IMR-90 (cell line): ENCODE results near the gene GGA2. TPM values are rescaled to one million over a fixed set of nuclear protein-coding genes. Genes with fewer than 3 reads are reported as not detected.
"Not testable (repeated sequence)": the region's sequence is repeated elsewhere in the genome, so short reads cannot be mapped to it uniquely, and the experiment has no call there.

Experiments
- ATAC-seq: fragments of 200-7000 bp; cut with Tn5 transposase; 2 replicates; pipeline ENCODE4 v1.9.1; 2020; ENCODE audit warnings: low read depth, mild to moderate bottlenecking, moderate library complexity
- BruUV-seq: library from RNA; stranded (reverse); fragments of 400-500 nt; replicated peaks from 2 replicates; lab custom pipeline; 2021; lab: Mats Ljungman, UMichigan
- CTCF ChIA-PET: fragments of 300-600 bp; formaldehyde crosslinking; extraction: SDS; loops from one replicate; lab custom pipeline; 2021; ENCODE audit warnings: antibody characterized with exemption; lab: Yijun Ruan, JAX
- POLR2A ChIA-PET: fragments of 300-600 bp; sonication (Branson Sonifier 250); formaldehyde crosslinking; loops from one replicate; lab custom pipeline; 2022; ENCODE audit warnings: antibody characterized with exemption; ENCODE audit not compliant: unreplicated experiment; lab: Charles Lee
- DNase-seq: peaks from one replicate; pipeline ENCODE4 v3.0.0; 2013
- H2AFZ ChIP-seq: replicated peaks from 2 replicates; pipeline ENCODE3; 2013; ENCODE audit warnings: low read length, mild to moderate bottlenecking; ENCODE audit not compliant: poor library complexity
- H2AK5ac ChIP-seq: 2 replicates; pipeline ENCODE4 v1.6.1; 2013; ENCODE audit warnings: low read depth, low read length, inconsistent platforms
- H2AK9ac ChIP-seq: replicated peaks from 2 replicates; pipeline ENCODE3; 2013; ENCODE audit warnings: mild to moderate bottlenecking, low read depth, low read length, moderate library complexity; ENCODE audit not compliant: poor library complexity
- H2BK120ac ChIP-seq: 2 replicates; pipeline ENCODE4 v1.6.1; 2013; ENCODE audit warnings: low read depth, low read length, inconsistent platforms
- H2BK15ac ChIP-seq: 3 replicates; pipeline ENCODE4 v1.6.1; 2013; ENCODE audit warnings: low read depth, low read length, inconsistent platforms
- H2BK20ac ChIP-seq: 2 replicates; pipeline ENCODE4 v1.6.1; 2013; ENCODE audit warnings: low read depth, mild to moderate bottlenecking, inconsistent platforms, low read length, moderate library complexity
- H2BK5ac ChIP-seq: 2 replicates; pipeline ENCODE4 v1.6.1; 2013; ENCODE audit warnings: mild to moderate bottlenecking, low read depth, low read length, inconsistent platforms; ENCODE audit not compliant: poor library complexity, severe bottlenecking
- H3K14ac ChIP-seq: replicated peaks from 2 replicates; pipeline ENCODE4 v1.6.1; 2013; ENCODE audit warnings: low read depth, low read length, inconsistent platforms
- H3K18ac ChIP-seq: 2 replicates; pipeline ENCODE4 v1.6.1; 2013; ENCODE audit warnings: low read depth, low read length, control low read depth
- H3K23ac ChIP-seq: 2 replicates; pipeline ENCODE4 v1.6.1; 2013; ENCODE audit warnings: low read depth, low read length, inconsistent platforms
- H3K27ac ChIP-seq: 2 replicates; pipeline ENCODE4 v1.5.1; 2013; ENCODE audit warnings: mild to moderate bottlenecking, control low read depth, low read length; ENCODE audit not compliant: insufficient read depth
- H3K27me3 ChIP-seq: 2 replicates; pipeline ENCODE4 v1.6.1; 2013; ENCODE audit warnings: low read length; ENCODE audit not compliant: control insufficient read depth, insufficient read depth
- H3K36me3 ChIP-seq: 2 replicates; pipeline ENCODE4 v1.6.1; 2013; ENCODE audit warnings: low read length, mixed read lengths; ENCODE audit not compliant: control insufficient read depth, insufficient read depth
- H3K4ac ChIP-seq: 2 replicates; pipeline ENCODE4 v1.6.1; 2013; ENCODE audit warnings: low read depth, low read length, inconsistent platforms
- H3K4me1 ChIP-seq: 2 replicates; pipeline ENCODE4 v1.6.1; 2013; ENCODE audit warnings: low read length, mixed read lengths; ENCODE audit not compliant: control insufficient read depth, insufficient read depth
- H3K4me2 ChIP-seq: 2 replicates; pipeline ENCODE4 v1.6.1; 2013; ENCODE audit warnings: low read depth, mild to moderate bottlenecking, control low read depth, low read length, moderate library complexity
- H3K4me3 ChIP-seq: 2 replicates; pipeline ENCODE4 v1.5.1; 2013; ENCODE audit warnings: low read depth, mild to moderate bottlenecking, control low read depth, low read length, moderate library complexity; ENCODE audit not compliant: insufficient read depth
- H3K56ac ChIP-seq: 2 replicates; pipeline ENCODE4 v1.6.1; 2013; ENCODE audit warnings: low read length, inconsistent platforms; ENCODE audit not compliant: insufficient read depth; ENCODE audit errors: extremely low read depth
- H3K79me1 ChIP-seq, 2 experiments: 2 replicates each; pipeline ENCODE4 v1.6.1; 2013; ENCODE audit warnings: low read length in 2 of 2, inconsistent platforms in 1 of 2, low read depth in 1 of 2
- H3K9ac ChIP-seq: 2 replicates; pipeline ENCODE4 v1.6.1; 2013; ENCODE audit warnings: low read depth, low read length, control low read depth
- H3K9me1 ChIP-seq: 2 replicates; pipeline ENCODE4 v1.6.1; 2013; ENCODE audit warnings: low read length, inconsistent platforms; ENCODE audit not compliant: insufficient read depth
- H3K9me3 ChIP-seq: 2 replicates; pipeline ENCODE4 v1.6.1; 2013; ENCODE audit warnings: low read length; ENCODE audit not compliant: control insufficient read depth, insufficient read depth
- H4K20me1 ChIP-seq: 2 replicates; pipeline ENCODE4 v1.6.1; 2013; ENCODE audit warnings: low read length, inconsistent platforms; ENCODE audit not compliant: insufficient read depth
- H4K5ac ChIP-seq: 2 replicates; pipeline ENCODE4 v1.6.1; 2013; ENCODE audit warnings: mild to moderate bottlenecking, low read depth, low read length, control low read depth
- H4K8ac ChIP-seq, 2 experiments: 2 replicates each; pipeline ENCODE4 v1.6.1; 2013; ENCODE audit warnings: low read depth in 2 of 2, low read length in 2 of 2, control low read depth in 1 of 2, inconsistent platforms in 1 of 2
- H4K91ac ChIP-seq: 2 replicates; pipeline ENCODE4 v1.6.1; 2013; ENCODE audit warnings: low read depth, low read length, inconsistent platforms; ENCODE audit not compliant: insufficient read depth
- BHLHE40 ChIP-seq: fragments of 150-350 bp; IDR thresholded peaks from 2 replicates; pipeline ENCODE4 v1.6.1; 2016; ENCODE audit warnings: mild to moderate bottlenecking, low read depth, low read length
- CEBPB ChIP-seq: IDR thresholded peaks from 2 replicates; pipeline ENCODE4 v1.6.1; 2012; ENCODE audit warnings: low read depth, low read length, improper control_type of control experiment
- FOS ChIP-seq: fragments of 150-350 bp; IDR thresholded peaks from 2 replicates; pipeline ENCODE4 v1.6.1; 2016; ENCODE audit warnings: low read depth, low read length
- MAZ ChIP-seq: IDR thresholded peaks from 2 replicates; pipeline ENCODE4 v1.6.1; 2012; ENCODE audit warnings: low read depth, mild to moderate bottlenecking, low read length, improper control_type of control experiment, moderate library complexity, borderline replicate concordance
- MXI1 ChIP-seq: IDR thresholded peaks from 2 replicates; pipeline ENCODE4 v1.6.1; 2012; ENCODE audit warnings: low read depth, mild to moderate bottlenecking, low read length, moderate library complexity, borderline replicate concordance
- NFE2L2 ChIP-seq: fragments of 150-350 bp; IDR thresholded peaks from 2 replicates; pipeline ENCODE4 v1.6.1; 2016; ENCODE audit warnings: low read depth, mild to moderate bottlenecking, low read length
- RCOR1 ChIP-seq: IDR thresholded peaks from 2 replicates; pipeline ENCODE4 v1.6.1; 2012; ENCODE audit warnings: mild to moderate bottlenecking, low read length, improper control_type of control experiment; ENCODE audit not compliant: insufficient replicate concordance
- SMC3 ChIP-seq: fragments of 150-350 bp; IDR thresholded peaks from 2 replicates; pipeline ENCODE4 v1.6.1; 2016; ENCODE audit warnings: low read depth, mild to moderate bottlenecking, antibody characterized with exemption, low read length, moderate library complexity
- USF2 ChIP-seq: fragments of 150-350 bp; IDR thresholded peaks from 2 replicates; pipeline ENCODE4 v1.6.1; 2017; ENCODE audit warnings: mild to moderate bottlenecking, antibody characterized with exemption, low read length, low read depth
- WGBS, 2 experiments: methylation state at CpG; one replicate each; pipeline versions ENCODE4 v1.1.5 to v1.1.7; 2013; ENCODE audit warnings: missing lambda C conversion rate in 2 of 2; ENCODE audit not compliant: insufficient read length in 1 of 2; ENCODE audit errors: extremely low coverage in 2 of 2; 5-methylcytosine and 5-hydroxymethylcytosine counted together
- dilution Hi-C: fragments of 300-500 bp; cut with HindIII; formaldehyde crosslinking; loops from one replicate; pipeline ENCODE4 v1.14.3; 2018; ENCODE audit warnings: low sequenced_read_pairs; ENCODE audit not compliant: unreplicated experiment
- in situ Hi-C: fragments of 300-500 bp; cut with MboI; formaldehyde crosslinking; loops from 3 replicates; pipeline ENCODE4 v1.14.3; 2019; ENCODE audit warnings: low sequenced_read_pairs, inconsistent platforms, mixed read lengths
- intact Hi-C: fragments of 100-400 bp; cut with micrococcal nuclease; formaldehyde crosslinking; loops from 2 replicates; pipeline ENCODE4 v1.10.0; 2022
- polyA plus RNA-seq, 3 experiments: library from polyadenylated mRNA; depleted of rRNA; stranded (reverse); fragments of >200 nt; gene quantifications; 2 replicates each; pipeline ENCODE4 v1.2.3, GENCODE V29; 2012; ENCODE audit warnings: low replicate concordance in 1 of 3
- total RNA-seq: library from RNA; depleted of rRNA; stranded (reverse); fragments of >200 nt; gene quantifications from 2 replicates; pipeline ENCODE4 v1.2.3, GENCODE V29; 2012

The GGA2 gene
- total and polyA plus RNA-seq, 2 of the 4 experiments (the other 2 are of a cell fraction), result 16.5 to 30.1 TPM

- Histone ChIP-seq H3K9me1 (no peaks in the 10 kb centered on the region), H3K36me3 (peaks cover 49% of the 10 kb centered on the region), H3K56ac (no peak overlapping the region), H4K20me1 (no peaks in the 10 kb centered on the region), H2BK20ac (no peak overlapping the region), H3K14ac (no peak overlapping the region), H3K4ac (no peak overlapping the region), H2AFZ (no peak overlapping the region), H4K91ac (no peak overlapping the region), H3K23ac (no peak overlapping the region), H2BK5ac (no peak overlapping the region), H2AK5ac (no peak overlapping the region), H2AK9ac (peak overlapping the region; percentile 42), H3K9me3 (no peaks in the 10 kb centered on the region), H2BK120ac (no peak overlapping the region), H4K5ac (no peak overlapping the region), H2BK15ac (no peak overlapping the region), H3K27ac (no peak overlapping the region), H3K27me3 (no peaks in the 10 kb centered on the region), H3K18ac (no peak overlapping the region), H3K4me3 (no peak overlapping the region), H3K9ac (no peak overlapping the region), H3K4me1 (no peaks in the 10 kb centered on the region), H3K79me1 (peaks cover 0 to 13% of the 10 kb centered on the region in 2 experiments; a peak in 2 of 4 replicates), H3K4me2 (no peak overlapping the region), H4K8ac (no peak overlapping the region)
- 96% methylated on average over 4 of the region's 14 CpGs; no CpG with 5 or more reads in 1 of the 2 experiments for WGBS, 2 experiments
- ChIA-PET POLR2A (no interaction called here), CTCF (no interaction called here)
- no peak for ATAC-seq
- no peak for DNase-seq
- dilution Hi-C loops, result no loop called here
- BruUV-seq, result no TSS peak
- intact Hi-C loops, result no loop called here
- in situ Hi-C loops, result no loop called here
- TF ChIP-seq BHLHE40, result no peak
- no peak for TF ChIP-seq NFE2L2
- TF ChIP-seq SMC3, result no peak
- no peak for TF ChIP-seq USF2
- no peak for TF ChIP-seq MXI1
- TF ChIP-seq MAZ, result no peak
- TF ChIP-seq CEBPB, result no peak
- TF ChIP-seq FOS, result no peak
- no peak for TF ChIP-seq RCOR1
These were observed 34.1 kb upstream of the GGA2 start for GRCh38 chr16:23544436-23544835.

GRCh38 chr16:23540817-23541178 is 30.5 kb upstream of the GGA2 start:
- H2AK9ac ChIP-seq, H3K14ac ChIP-seq, POLR2A ChIA-PET, H2AK5ac ChIP-seq, H3K18ac ChIP-seq, H3K4me1 ChIP-seq, H3K9ac ChIP-seq, H2AFZ ChIP-seq, H4K8ac ChIP-seq, CTCF ChIA-PET, H4K20me1 ChIP-seq, H3K9me1 ChIP-seq, H2BK5ac ChIP-seq, intact Hi-C loops, H2BK20ac ChIP-seq, H3K4ac ChIP-seq, ATAC-seq, H2BK15ac ChIP-seq, H4K91ac ChIP-seq, BruUV-seq, H3K23ac ChIP-seq, in situ Hi-C loops, H3K4me2 ChIP-seq, H3K56ac ChIP-seq, H3K27me3 ChIP-seq, DNase-seq, H2BK120ac ChIP-seq, H3K9me3 ChIP-seq, H4K5ac ChIP-seq, H3K4me3 ChIP-seq, H3K27ac ChIP-seq, dilution Hi-C loops: not testable (repeated sequence)
- no CpG with 5 or more reads among the region's 3 CpGs for WGBS, 2 experiments
- Histone ChIP-seq H3K36me3 (peaks cover 33% of the 10 kb centered on the region), H3K79me1 (peaks cover 4 to 32% of the 10 kb centered on the region in 2 experiments; a peak in 3 of 4 replicates)
